GM23248 (cell line): ENCODE data around the gene SLF1.

Source experiments
- EZH2 ChIP-seq: fragments of 200-600 bp; sonication (generic); IDR thresholded peaks from 2 replicates; pipeline ENCODE4 v1.6.1; 2018; ENCODE audit warnings: antibody characterized with exemption, mild to moderate bottlenecking; ENCODE audit not compliant: insufficient read depth, poor library complexity, severe bottlenecking
- EZH2phosphoT487 ChIP-seq: fragments of 200-600 bp; sonication (generic); IDR thresholded peaks from 2 replicates; pipeline ENCODE4 v1.6.1; 2018; ENCODE audit warnings: antibody characterized with exemption, moderate library complexity, mild to moderate bottlenecking, low read depth; ENCODE audit not compliant: insufficient read depth

GRCh38 chr5:94690778-94691177, 72.3 kb downstream of the SLF1 start:
- TF ChIP-seq EZH2phosphoT487, result no peak
- TF ChIP-seq EZH2, result no peak
